PC-3 (cell line): ENCODE measurements around the gene LRP1B. TPM values are rescaled to one million over a fixed set of nuclear protein-coding genes. Genes with fewer than 3 reads are reported as not detected.

Experiments
- ATAC-seq: fragments of 200-7000 bp; cut with Tn5 transposase; 2 replicates; pipeline ENCODE4 v1.9.1; 2020; ENCODE audit warnings: mild to moderate bottlenecking, moderate library complexity
- BruUV-seq: library from RNA; stranded (reverse); fragments of 400-500 nt; replicated peaks from 2 replicates; lab custom pipeline; 2021; lab: Mats Ljungman, UMichigan
- CTCF ChIA-PET: fragments of 300-600 bp; sonication (Branson Sonifier 250); formaldehyde crosslinking; loops from one replicate; lab custom pipeline; 2022; ENCODE audit warnings: antibody characterized with exemption; lab: Charles Lee
- POLR2A ChIA-PET: fragments of 300-600 bp; sonication (Branson Sonifier 250); formaldehyde crosslinking; loops from one replicate; lab custom pipeline; 2022; ENCODE audit warnings: antibody characterized with exemption; ENCODE audit not compliant: unreplicated experiment; lab: Charles Lee
- DNase-seq: peaks from one replicate; pipeline ENCODE4 v3.0.0-alpha.2; 2015
- H2AFZ ChIP-seq: fragments of 300-600 bp; sonication (generic); 2 replicates; pipeline ENCODE4 v1.6.0; 2016; ENCODE audit warnings: antibody characterized with exemption, low read length
- H3F3A ChIP-seq: fragments of 300-600 bp; sonication (generic); one replicate; pipeline ENCODE4 v1.6.0; 2017; ENCODE audit warnings: antibody characterized with exemption, low read length, control low read depth, mild to moderate bottlenecking; ENCODE audit not compliant: unreplicated experiment
- H3K27ac ChIP-seq: fragments of 300-600 bp; sonication (generic); 2 replicates; pipeline ENCODE4 v1.5.1; 2016; ENCODE audit warnings: mild to moderate bottlenecking, low read length
- H3K27me3 ChIP-seq: fragments of 300-600 bp; sonication (generic); 2 replicates; pipeline ENCODE4 v1.6.1; 2016; ENCODE audit warnings: low read length, mixed read lengths
- H3K36me3 ChIP-seq: fragments of 300-600 bp; sonication (generic); 2 replicates; pipeline ENCODE4 v1.6.1; 2016; ENCODE audit warnings: low read depth, mixed run types, low read length, mixed read lengths
- H3K4me1 ChIP-seq: fragments of 300-600 bp; sonication (generic); 2 replicates; pipeline ENCODE4 v1.5.1; 2016; ENCODE audit warnings: low read length; ENCODE audit not compliant: insufficient read depth
- H3K4me2 ChIP-seq: fragments of 300-600 bp; sonication (generic); 2 replicates; pipeline ENCODE4 v1.6.0; 2016; ENCODE audit warnings: low read length
- H3K4me3 ChIP-seq: fragments of 300-600 bp; sonication (generic); 2 replicates; pipeline ENCODE4 v1.5.1; 2016; ENCODE audit warnings: mild to moderate bottlenecking, low read length, mixed read lengths
- H3K79me2 ChIP-seq: fragments of 300-600 bp; sonication (generic); 2 replicates; pipeline ENCODE4 v1.6.1; 2017; ENCODE audit warnings: low read length, mixed read lengths
- H3K9ac ChIP-seq: fragments of 300-600 bp; sonication (generic); 2 replicates; pipeline ENCODE4 v1.6.0; 2016; ENCODE audit warnings: mild to moderate bottlenecking, low read length
- H3K9me2 ChIP-seq: fragments of 300-600 bp; sonication (generic); replicated peaks from 2 replicates; pipeline ENCODE4 v1.6.1; 2016; ENCODE audit warnings: mixed run types, low read length, mixed read lengths
- H3K9me3 ChIP-seq: fragments of 300-600 bp; sonication (generic); 2 replicates; pipeline ENCODE4 v1.6.1; 2016; ENCODE audit warnings: low read length, mixed read lengths
- H4K20me1 ChIP-seq: fragments of 300-600 bp; sonication (generic); 2 replicates; pipeline ENCODE4 v1.6.1; 2016; ENCODE audit warnings: low read length, mixed read lengths
- CTCF ChIP-seq: fragments of 300-600 bp; sonication (generic); conservative IDR thresholded peaks from 2 replicates; pipeline ENCODE4 v1.5.1; 2017; ENCODE audit warnings: antibody characterized with exemption, low read depth, mild to moderate bottlenecking, low read length
- EZH2 ChIP-seq: fragments of 300-600 bp; sonication (generic); IDR thresholded peaks from one replicate; pipeline ENCODE4 v1.6.1; 2017; ENCODE audit warnings: antibody characterized with exemption, mild to moderate bottlenecking, low read length; ENCODE audit not compliant: unreplicated experiment
- EZH2phosphoT487 ChIP-seq: fragments of 300-600 bp; sonication (generic); IDR thresholded peaks from 2 replicates; pipeline ENCODE4 v1.6.1; 2018; ENCODE audit warnings: mild to moderate bottlenecking, antibody characterized with exemption, low read length, borderline replicate concordance
- intact Hi-C: fragments of 100-400 bp; cut with micrococcal nuclease; formaldehyde crosslinking; loops from 2 replicates; pipeline ENCODE4 v1.9.0; 2023
- total RNA-seq: library from RNA; depleted of rRNA; stranded (reverse); fragments of >200 nt; gene quantifications from 2 replicates; pipeline ENCODE4 v1.2.3, GENCODE V29; 2014

LRP1B gene
- total RNA-seq, 1 experiment from 2014 or later = 0.04 TPM

- Histone ChIP-seq H3K9me3 (no peaks in the 10 kb centered on the region), H3K79me2 (no peaks in the 10 kb centered on the region), H3F3A (no peaks in the 10 kb centered on the region), H3K4me2 (no peak overlapping the region), H3K36me3 (no peaks in the 10 kb centered on the region), H3K4me1 (no peaks in the 10 kb centered on the region), H3K27me3 (no peaks in the 10 kb centered on the region), H3K9me2 (no peaks in the 10 kb centered on the region), H3K27ac (no peak overlapping the region), H2AFZ (no peak overlapping the region), H3K9ac (no peak overlapping the region), H3K4me3 (no peak overlapping the region), H4K20me1 (no peaks in the 10 kb centered on the region)
- intact Hi-C loops = no loop called here
- TF ChIP-seq EZH2phosphoT487 (no peak), EZH2 (no peak), CTCF (no peak)
- ChIA-PET POLR2A (no interaction called here), CTCF (no interaction called here)
- BruUV-seq = no TSS peak
- ATAC-seq = no peak
- DNase-seq = no peak
Observed at GRCh38 chr2:140680862-140681261, 1450.0 kb downstream of the LRP1B start.

GRCh38 chr2:140679752-140680151 is 1451.1 kb downstream of the LRP1B start:
- Histone ChIP-seq H3K79me2 (no peaks in the 10 kb centered on the region), H3K9me2 (no peaks in the 10 kb centered on the region), H3K27ac (no peak overlapping the region), H3K9me3 (no peaks in the 10 kb centered on the region), H3K9ac (no peak overlapping the region), H2AFZ (no peak overlapping the region), H3K27me3 (no peaks in the 10 kb centered on the region), H4K20me1 (no peaks in the 10 kb centered on the region), H3K4me3 (no peak overlapping the region), H3K36me3 (no peaks in the 10 kb centered on the region), H3K4me1 (no peaks in the 10 kb centered on the region), H3F3A (no peaks in the 10 kb centered on the region), H3K4me2 (no peak overlapping the region)
- ChIA-PET CTCF (no interaction called here), POLR2A (no interaction called here)
- ATAC-seq (no peak), DNase-seq (no peak)
- TF ChIP-seq EZH2phosphoT487 = no peak
- TF ChIP-seq EZH2 = no peak
- no peak for TF ChIP-seq CTCF
- intact Hi-C loops = no loop called here
- no TSS peak for BruUV-seq

- Histone ChIP-seq H3K4me2 (no peak overlapping the region), H3K9me2 (no peaks in the 10 kb centered on the region), H2AFZ (no peak overlapping the region), H3K4me3 (no peak overlapping the region), H3K27me3 (no peaks in the 10 kb centered on the region), H3K9me3 (no peaks in the 10 kb centered on the region), H3K79me2 (no peaks in the 10 kb centered on the region), H3K36me3 (no peaks in the 10 kb centered on the region), H3F3A (no peaks in the 10 kb centered on the region), H4K20me1 (no peaks in the 10 kb centered on the region), H3K9ac (no peak overlapping the region), H3K27ac (no peak overlapping the region), H3K4me1 (no peaks in the 10 kb centered on the region)
- ATAC-seq (no peak), DNase-seq (no peak)
- TF ChIP-seq CTCF (no peak), EZH2 (no peak), EZH2phosphoT487 (no peak)
- ChIA-PET CTCF (no interaction called here), POLR2A (no interaction called here)
- intact Hi-C loops = no loop called here
- BruUV-seq = no TSS peak
Observed at GRCh38 chr2:140669911-140670310, 1460.9 kb downstream of the LRP1B start.
